ENCODE measurements around the gene TNC. TPM values are rescaled to one million over a fixed set of nuclear protein-coding genes. Genes with fewer than 3 reads are reported as not detected.
A peak's percentile ranks its signal among the peaks of the same experiment; 100 is the strongest.

Gene TNC
- 23.0 TPM for polyA plus RNA-seq (ENCODE audit: insufficient read length)

DNA sequence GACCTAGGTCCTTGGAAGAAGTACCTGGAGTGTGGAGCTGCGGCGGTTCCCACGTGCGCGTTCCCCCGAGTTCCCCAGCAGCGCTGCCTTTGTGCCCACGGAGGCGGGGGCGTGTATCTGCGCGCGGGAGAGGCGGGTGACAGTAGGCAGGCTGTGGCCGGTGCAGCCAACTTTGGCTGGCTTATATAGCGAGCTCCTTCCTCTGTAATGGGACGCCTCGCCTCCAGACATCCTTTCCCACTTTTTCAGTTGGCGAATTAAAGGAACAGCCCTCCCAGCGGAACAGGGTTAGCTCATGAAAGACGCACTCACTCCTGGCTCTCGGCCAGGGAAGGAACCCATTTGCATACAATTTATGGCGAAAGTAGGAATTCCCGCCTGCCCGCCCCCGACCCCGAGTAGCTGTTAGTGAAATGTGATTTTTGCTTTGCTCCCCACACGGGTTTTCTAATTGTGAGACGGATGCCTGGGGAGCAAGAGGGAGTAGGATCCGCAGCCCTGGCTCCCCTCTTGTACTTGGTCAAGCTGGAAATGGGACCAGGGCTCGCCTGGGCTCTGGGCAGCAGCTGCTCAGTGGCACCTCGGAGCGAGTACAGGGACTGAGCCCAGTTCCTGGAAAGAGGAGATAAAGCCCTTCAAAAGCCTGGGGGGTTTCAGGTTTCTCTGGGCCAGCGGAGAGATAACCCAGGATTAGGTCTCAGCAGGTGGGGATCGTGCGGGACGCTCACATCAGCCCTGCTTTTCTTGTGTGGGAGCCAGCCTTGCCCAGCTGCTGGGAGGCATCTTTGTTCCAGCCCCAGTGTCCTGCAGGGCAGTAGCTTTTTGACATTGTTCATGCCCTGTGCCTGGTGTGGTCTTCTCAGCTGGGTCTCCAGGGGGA is at the start of gene TNC:
TSS of gene TNC (minus strand) at position 159 of the 880 bp plus-strand sequence. CDS start 27,139 bp downstream, outside the sequence.
- DNase-seq, result peak; percentile 78

- DNase-seq, result no peak
Observed at GRCh38 chr9:115167175-115167574, 49.2 kb upstream of the TNC start.

DNA sequence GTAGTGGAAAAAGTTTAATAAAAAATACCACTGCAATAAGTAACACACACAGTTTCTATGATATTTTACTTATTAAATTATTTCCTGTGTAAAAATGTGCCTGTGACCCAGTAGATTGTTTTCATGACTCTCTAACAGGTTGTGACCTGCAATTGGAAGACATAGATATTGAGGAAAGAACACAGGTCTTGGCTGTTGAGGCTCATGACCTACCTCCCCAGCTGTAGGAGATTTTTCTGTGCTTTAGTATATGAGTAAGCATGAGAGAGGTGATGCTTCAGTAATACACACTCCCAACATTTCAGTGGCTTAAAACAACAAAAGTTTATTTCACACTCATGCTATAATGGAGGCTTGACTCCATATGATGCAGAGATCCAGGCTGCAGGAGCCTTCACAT is 47.3 kb upstream of the TNC start:
- DNase-seq, result no peak

DNA sequence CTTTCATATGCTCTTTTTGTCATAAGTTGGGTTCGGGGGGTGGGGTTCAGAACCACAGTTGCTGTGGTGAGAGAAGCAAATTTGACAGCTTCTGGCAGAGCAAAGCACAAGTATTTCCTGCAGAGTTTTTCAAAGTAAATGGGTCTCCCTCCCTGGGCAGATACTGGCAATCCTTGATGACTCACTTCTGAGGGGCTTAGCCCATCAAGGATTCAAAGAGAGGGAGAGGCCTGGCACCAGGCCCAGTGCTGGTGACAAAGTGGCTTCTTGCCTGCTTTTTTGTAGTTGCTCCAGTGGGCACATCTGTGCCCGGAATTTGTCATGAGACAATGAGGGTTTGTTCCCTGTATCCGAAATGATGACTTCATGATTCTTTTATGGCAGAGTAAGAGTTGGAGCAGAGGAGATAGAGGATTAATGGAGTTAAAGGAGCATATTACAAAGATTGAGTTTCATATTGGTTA is 46.6 kb upstream of the TNC start:
- DNase-seq, result peak; percentile 42

GRCh38 chr9:115162946-115163345 is 45.0 kb upstream of the TNC start:
- no peak for DNase-seq

DNA sequence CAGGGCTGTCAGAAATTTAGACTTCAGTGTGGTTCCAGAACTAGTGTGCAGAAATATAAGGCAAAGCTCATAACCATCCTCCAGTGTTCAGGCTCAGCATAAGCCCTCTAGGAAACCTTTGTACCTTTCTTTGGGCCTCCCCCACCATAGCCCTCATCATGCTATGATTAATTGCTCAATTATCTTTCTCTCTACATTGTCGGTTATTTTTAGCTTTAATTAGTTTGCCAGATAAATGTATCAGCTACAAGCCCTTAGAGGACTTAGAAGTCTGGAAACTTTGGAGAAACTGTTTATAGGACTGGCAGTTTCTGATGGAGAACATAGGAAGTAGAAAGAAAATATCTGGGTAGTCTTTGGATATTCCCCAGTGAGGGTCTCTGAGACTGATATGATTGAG is 43.5 kb upstream of the TNC start:
- DNase-seq, result no peak

- no peak for DNase-seq
Observed at GRCh38 chr9:115158661-115159481, 40.9 kb upstream of the TNC start.

DNA sequence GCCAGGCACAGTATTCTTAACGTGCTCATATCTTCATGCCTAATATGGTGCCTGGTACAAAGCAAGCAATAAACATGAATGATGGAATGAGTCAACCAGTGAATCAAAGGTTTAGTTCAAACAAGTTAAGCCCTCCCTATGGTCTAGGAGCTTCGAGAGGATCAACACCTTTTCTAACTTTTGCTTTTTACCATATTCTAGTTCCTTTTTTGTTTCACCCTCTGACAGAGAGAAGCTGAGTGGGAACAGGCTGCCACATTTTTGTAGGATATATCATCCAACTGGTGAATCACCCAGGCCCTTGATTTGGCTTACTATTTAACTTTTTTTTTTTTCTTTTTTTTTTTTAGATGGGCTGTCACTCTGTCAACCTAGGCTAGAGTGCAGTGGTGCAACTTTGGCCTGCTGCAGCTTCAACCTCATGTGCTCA is 39.3 kb upstream of the TNC start:
- DNase-seq, result no peak

GRCh38 chr9:115155037-115155436 is 37.1 kb upstream of the TNC start:
- no peak for DNase-seq

GRCh38 chr9:115154617-115155016 is 36.7 kb upstream of the TNC start:
- DNase-seq, result no peak

DNA sequence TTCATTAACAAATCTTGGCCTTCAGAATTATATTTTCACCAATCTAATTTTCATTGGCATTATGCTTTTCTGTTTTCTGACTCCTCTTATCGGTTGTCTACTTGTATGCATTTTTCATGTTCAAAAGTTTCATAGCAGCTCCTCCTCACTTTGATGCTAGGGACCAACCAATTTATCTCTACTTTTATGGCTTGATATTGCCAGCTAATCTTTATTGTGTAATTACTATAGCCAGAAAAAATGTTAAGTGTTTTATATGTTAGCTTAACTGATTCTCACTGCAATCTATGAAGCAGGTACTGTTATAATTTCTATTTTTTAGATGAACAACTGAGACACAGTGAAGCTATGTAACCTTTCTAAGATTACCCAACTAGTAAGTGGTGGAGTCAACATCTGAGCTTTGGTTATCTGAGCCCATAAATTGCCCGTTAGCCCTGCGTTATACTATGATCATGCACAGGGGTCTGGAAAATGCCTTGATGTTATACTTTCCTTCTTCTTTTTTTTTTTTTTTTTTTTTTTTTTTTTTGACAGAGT is 34.4 kb upstream of the TNC start:
- DNase-seq, result no peak

DNA sequence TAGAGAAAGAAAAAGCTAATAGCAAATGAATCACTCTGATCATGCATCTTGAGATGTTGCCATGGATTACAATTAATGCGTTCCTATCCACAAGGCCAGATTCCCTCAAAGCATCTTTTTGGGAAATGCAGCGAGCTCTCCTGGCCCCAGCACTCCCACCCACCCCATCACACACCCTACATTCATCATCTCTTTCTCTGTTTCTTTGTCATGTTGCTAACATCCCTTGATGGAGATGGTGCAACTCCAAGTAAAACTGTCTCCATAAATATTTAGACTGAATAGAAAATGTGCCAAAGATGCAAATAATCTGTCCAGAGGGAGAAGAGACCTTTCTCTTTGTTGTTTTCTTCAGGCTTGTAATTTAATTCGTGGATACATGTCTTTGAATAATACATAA is 30.8 kb upstream of the TNC start:
- no peak for DNase-seq

- DNase-seq, result no peak
Observed at GRCh38 chr9:115146581-115147021, 28.6 kb upstream of the TNC start.

GRCh38 chr9:115144706-115145105 is 26.7 kb upstream of the TNC start:
- DNase-seq, result no peak

DNA sequence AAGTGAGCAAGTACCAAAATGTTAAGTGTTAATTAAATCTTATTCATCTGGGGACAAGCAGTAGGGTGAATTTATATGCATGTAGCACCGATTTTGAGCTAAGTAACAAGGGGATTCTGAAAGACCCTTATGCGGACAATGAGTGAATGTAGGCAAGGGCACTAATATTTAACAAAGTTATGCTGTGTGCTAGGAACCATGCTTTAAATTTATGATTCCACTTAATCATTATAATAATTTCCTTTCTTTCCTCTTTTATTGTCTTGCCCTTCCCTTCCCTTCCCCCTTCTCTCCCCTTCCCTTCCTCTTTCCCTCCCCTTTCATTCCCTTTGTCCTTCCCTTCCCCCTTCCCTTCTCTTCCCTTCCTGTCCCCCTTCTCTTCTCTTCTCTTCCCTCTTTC is 25.7 kb upstream of the TNC start:
- no peak for DNase-seq

DNA sequence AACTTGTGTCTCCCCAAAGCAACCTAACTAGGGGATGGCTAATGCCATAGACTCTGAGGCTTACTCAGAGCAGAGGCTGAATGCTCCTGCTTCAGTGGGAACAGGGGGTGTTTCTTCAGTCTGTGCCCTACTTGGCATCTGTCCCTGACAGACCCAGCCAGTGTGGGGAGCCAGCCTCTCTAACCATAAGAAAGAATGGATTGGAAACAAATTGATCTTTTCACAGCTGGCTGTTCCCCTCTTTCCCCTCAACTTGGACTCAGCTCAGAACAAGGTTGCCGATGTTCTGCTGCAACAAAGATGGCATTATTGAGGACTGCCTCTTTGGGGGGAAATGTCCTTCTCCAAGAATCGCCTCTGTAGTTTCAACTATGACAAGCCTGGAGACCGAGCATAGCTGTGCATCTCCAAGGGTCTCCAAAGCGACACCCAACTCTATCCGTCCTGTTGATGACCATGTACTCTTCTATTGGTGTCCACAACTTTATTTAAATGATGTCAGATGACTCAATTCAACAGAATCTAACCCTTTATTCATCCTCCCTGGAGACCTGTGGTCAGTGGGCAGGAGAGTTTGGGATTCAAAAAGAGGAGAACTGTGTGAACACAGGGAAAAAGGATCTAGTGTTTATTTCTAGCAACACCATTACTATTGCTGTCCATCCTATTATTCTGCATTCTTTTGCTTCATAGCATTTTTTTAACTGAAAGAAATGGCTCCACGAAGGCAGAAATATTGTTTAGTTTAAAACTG is 24.7 kb upstream of the TNC start:
- no peak for DNase-seq

- no peak for DNase-seq
Observed at GRCh38 chr9:115142090-115142489, 24.1 kb upstream of the TNC start.

GRCh38 chr9:115141612-115142011 is 23.7 kb upstream of the TNC start:
- no peak for DNase-seq

GRCh38 chr9:115138151-115138550 is 20.2 kb upstream of the TNC start:
- DNase-seq, result no peak

DNA sequence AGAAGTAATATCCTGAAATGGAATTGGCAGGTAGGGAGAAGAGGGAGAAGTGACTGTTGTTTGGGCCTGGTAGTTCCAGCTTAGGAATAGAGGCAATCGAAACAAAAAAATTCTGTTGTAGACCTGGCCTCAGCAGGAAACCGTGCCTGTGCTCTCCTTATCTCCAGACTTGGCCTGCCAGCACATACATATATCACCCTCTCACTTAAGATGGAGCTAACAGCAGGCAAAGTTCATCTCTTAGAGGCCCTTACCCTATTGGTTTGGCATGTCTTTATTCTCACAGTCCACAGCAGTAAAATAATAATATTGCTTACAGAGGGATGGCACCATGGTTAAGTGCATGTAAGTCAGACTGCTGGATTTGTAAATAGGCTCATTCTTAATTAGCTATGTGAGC is 19.6 kb upstream of the TNC start:
- DNase-seq, result no peak

GRCh38 chr9:115135821-115136778 is 18.1 kb upstream of the TNC start:
- peak; percentile 72 for DNase-seq

All from hindlimb muscle (tissue), 1 donor.